Effector CD4-positive, alpha-beta T cell (primary cell): ENCODE data around the gene PTGIR.
A peak's percentile ranks its signal among the peaks of the same experiment; 100 is the strongest.
"Not testable (repeated sequence)": the region's sequence is repeated elsewhere in the genome, so short reads cannot be mapped to it uniquely, and the experiment has no call there.

Source experiments
- DNase-seq: peaks from one replicate; pipeline ENCODE4 v3.0.0-alpha.2; 2020

The PTGIR gene

DNA sequence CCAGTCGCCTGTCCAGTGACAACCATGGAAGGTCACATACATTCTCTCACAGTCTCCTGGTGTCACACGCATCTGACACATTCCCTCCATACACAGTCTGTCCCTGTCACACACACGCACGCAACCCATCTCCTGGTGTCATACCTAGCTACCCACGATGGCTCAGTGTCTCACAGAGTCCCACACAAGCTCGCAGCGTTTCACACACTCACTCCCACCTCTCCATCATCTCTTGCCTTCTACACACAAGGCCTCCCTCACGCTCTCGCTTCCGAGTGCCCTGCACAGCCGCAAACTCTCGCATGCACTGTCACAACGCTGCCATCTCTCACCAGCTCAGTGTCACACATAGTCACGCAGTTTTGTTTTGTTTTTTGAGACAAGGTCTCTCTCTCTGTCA, 12.3 kb upstream of the PTGIR start:
- DNase-seq: no peak

DNA sequence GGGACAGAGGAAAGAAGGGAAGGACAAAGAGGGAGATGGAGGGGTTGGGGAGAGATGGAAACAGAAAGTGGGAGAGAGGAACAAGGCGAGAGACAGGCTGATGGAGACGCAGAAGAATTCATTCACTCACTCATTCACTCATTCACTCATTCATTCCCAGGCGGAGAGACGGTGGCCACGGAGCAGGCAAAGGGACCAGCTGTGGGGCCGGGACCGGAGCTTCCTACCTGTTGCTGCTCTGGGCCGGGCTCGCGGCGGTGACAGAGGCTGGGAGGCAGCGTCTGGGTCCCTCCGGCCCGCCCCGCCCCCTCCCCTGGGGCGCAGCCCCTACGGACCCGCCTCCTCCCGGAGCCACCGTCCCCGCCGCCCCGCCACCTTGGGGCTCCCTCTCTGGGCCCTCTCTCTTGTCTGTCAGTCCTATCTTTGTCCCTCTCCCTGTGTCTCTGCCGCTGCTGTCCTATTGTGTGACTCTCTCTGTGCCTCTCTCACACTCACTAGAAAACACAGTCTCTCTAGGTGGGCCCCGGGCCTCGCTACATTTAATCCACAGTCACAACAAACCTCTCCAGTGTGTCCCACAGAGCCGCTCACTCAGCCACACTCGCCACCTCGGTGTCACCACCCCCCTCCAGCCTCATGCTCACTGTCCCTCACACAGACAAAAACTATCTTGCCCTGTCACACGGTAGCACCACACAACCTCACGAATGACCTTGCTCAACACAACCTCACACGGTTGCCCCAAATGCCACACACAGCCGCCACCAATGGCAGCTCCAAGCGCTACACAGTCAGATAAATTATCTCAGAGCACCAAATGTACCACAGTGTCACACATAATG, 11.3 kb upstream of the PTGIR start, which contains the start of gene GNG8:
Gene GNG8, minus strand, starts transcription at position 283 of the 842 bp plus-strand sequence. CDS start 1,520 bp downstream, outside the sequence.
- no peak for DNase-seq

GRCh38 chr19:46634656-46635218, 9.8 kb upstream of the PTGIR start:
- DNase-seq: no peak

- DNase-seq: peak; percentile 92
Observed at GRCh38 chr19:46634045-46634655, 9.3 kb upstream of the PTGIR start.

DNA sequence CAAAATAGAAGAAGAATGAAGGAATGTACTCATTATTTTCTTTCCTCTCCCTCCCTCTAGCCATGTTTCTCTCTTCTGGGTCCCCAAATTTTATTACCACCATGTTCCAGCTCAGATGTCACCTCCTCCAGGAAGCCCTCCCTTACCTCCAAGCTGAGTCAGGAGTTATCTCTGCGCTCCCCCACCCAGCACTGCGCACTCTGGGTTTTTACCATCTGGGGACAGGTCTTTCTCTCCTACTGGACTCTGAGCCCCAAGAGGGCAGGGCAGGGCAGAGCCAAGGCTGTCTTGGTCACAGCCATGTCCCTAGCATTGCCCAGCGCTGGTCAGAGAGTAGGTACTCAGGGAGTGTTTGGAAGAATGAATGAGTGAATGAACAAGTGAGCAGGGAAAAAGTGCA, 8.2 kb upstream of the PTGIR start:
- DNase-seq: no peak

DNA sequence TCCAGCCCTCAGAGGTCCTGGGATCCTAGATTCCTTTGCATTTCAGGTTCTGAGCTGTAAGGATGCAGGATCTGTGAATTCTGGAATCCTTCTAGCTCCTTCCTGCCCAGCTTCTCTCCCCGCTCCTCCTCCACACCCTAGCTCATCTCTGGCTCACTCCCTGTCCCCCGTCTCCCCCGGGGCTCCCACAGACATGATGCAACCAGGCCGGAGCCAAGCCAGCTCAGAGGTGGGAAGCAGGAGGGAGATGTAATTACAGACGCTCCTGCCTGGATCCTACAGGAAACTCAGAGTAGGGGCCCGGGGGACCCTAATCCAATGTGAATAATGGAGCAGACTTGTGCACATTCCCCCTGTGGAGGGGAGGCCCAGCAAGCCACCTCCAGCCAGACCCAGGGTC, 6.6 kb upstream of the PTGIR start:
- DNase-seq: no peak

DNA sequence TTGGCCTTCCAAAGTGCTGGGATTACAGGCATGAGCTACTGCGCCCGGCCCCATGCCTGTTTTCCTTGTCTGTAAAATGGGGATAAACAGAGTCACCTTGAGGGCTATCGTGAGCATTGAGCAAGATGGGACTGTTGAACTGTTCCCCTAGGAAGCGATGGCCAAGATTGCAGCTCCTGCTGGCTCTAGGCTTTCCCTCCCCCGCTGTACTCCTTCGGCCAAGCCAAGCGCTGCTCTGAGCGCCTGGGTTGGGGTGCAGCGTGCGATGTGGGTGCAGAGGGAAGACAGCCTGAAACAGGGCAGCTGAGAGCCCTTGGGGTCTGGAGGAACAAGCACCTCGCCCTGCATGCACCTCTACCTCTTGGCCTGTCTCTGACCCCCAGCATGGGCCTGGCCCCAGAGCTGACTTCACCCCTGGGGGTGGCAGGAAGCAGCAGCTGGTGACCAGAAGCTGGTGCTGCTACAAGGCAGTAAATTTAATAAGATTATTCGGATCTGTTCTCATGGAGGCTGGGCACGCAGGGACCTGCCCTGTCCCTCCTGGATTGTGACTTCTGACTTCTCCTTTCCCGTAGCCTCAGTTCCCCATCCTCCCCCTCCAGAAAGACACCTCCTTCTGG, 5.8 kb upstream of the PTGIR start:
- no peak for DNase-seq

DNA sequence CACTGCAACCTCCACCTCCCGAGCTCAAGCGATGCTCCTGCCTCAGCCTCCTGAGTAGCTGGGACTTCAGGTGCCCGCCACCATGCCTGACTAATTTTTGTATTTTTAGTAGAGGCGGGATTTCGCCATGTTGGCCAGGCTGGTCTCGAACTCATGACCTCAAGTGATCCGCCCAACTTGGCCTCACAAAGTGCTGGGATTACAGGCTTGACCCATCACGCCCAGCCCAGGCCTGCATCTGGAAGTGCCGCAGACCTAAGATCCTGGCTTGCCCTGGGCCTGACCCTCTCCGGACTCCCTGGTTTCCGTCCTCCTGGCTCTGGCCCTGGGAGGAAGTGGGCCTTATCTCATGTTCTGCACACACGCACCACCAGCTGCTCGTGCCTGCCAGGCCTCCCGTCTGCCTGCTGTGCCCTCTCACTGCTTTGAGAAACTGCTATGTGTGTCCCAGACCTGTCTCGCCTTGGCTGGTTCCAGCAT, 4.7 kb upstream of the PTGIR start:
- DNase-seq: no peak

DNA sequence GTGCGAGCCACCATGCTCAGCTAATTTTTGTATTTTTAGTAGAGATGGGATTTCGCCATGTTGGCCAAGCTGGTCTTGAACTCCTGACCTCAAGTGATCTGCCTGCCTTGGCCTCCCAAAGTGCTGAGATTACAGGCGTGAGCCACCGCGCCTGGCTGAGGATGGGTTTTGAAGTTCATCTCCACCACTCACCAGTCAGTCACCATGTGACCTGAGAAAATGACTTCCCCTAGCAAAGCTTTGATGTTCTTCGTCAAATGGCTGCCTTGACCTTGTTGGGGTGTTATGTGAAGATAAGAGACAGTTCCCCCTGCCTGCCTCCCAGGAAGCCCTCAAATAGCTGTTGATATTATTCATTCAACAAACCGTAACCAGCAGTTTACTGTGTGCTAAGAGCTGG, 4.1 kb upstream of the PTGIR start:
- not testable (repeated sequence) for DNase-seq

DNA sequence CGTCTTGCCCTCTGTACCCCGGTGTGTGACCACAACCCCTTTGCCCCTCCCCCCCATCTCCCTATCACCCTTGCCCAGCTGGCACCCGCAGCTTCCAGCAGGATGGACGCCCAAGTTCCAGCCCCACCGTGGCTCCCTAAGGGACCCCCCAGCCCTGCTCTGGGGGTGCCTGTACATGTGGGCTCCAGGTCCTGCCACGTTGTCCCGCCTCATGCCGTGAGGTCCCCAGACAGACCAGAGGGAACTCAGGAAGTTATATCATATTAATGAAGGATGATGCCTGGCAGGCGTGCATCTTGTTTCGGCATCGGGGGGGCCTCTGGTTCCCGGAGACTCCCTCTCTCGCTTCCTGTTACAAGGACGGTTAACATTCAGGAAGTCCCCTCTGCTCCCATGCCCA, 1.6 kb upstream of the PTGIR start:
- no peak for DNase-seq

DNA sequence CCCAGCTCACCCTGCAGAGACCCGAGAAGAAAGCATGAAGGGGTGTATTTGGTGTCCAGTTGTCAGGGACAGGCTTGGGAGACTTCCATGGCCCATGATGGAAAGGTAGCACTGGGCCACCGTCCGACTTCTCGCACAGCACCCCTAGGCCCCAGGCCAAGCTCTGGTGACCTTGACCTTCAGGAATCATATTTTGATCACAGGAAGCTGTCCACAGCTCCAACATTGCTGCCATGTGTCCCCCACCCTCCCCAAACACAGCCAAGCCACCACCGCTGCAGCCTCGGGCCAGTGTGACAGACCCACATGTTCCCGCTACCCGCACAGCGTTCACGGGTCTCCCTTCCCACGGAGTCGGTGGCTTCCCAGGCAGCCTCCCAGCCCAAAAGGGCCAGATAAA, 842 bp upstream of the PTGIR start:
- no peak for DNase-seq

DNA sequence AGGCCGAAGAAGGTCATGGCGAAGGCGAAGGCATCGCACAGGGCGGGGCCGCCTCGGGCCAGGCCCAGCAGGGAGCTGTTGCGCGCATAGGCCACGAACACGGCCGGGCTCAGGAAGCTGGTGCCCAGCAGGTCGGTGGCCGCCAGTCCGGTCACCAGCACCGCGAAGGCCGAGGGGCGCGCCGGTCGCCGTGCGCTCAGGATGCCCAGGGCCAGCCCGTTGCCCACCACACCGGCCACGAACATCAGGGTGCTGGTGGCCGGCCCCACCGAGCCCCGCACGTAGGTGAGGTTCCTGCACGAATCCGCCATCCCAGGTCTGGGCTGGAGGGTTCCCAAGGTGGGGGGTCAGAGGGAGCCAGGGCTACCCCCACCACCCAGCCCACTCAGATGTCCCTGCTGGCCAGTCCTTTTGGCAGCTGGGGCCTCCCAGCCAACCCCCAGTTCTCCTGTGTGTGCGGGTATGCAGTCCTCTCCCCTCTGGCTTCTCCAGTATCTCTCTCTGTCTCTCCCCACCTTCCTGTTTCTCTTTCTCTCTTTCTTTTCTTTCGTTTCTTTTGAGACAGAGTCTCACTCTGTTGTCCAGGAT, 880 bp downstream of the PTGIR start:
- DNase-seq: no peak

GRCh38 chr19:46622118-46622446, 2.8 kb downstream of the PTGIR start:
- DNase-seq: no peak

DNA sequence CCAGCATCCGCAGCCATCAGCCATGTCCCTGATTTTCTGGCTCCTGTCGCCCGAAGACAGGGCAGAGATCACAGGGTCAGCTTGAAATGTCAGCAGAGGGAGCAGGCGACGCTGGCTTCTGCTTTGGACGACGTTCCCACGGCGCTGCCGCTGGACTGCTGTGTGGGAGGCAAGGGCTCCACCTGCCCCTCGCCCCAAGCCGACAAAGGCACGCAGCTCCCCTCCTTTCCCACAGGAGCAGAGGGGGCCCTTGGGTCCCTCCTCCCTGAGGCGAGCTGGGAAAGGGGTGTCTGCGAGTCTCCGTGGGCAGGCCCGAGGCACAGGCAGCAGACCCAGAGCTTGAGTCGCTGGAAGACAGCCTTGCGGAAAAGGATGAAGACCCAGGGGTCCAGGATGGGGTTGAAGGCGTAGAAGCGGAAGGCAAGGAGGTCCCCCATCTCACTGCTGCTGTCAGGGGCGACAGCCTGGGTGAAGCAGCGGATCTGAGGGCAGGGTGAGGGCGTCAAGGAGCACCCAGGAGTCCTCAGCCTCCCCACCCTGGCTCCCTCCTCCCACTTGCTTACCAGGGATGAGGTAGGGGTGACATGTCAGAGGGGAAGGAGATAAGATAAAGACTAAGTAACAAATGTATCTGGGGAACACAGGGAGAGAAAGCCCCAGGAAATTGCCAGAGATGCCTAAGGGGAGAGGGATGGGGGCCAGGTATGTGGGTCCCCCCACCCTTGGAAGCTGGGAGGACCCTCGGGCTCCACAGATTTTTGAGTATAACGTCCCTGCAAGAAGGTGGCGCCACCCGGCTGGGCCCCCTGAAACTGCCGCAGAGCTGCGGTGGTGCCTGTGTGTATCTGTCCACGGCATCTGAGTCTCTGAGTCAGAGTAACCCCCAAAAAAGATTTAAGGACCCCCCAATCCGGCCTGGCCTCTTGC, 3.4 kb downstream of the PTGIR start:
- no peak for DNase-seq

DNA sequence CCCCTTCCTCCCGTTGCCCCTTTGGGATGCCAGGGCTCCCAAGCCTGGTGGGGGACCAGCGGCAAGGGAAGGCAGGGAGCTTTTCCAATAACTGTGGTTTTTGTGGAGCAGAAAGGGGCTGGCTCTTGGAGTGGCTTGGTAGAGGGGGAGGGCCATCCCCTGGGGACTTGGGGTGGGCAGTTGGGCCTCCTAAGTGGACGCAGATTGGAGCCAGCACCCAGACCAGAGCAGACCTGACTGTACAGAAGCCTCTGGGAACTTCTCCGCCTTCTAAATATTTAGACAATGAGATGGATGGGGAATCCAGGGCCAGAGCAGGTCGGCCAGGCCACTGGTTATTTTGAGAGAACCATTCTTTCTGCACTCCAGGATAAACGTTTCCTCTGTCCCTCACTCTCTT, 4.2 kb downstream of the PTGIR start:
- DNase-seq: no peak

- DNase-seq: no peak
Observed at GRCh38 chr19:46620267-46620666, 4.6 kb downstream of the PTGIR start.

GRCh38 chr19:46618670-46619231, 6.1 kb downstream of the PTGIR start:
- no peak for DNase-seq

- no peak for DNase-seq
Observed at GRCh38 chr19:46617601-46618000, 7.3 kb downstream of the PTGIR start.

- DNase-seq: no peak
Observed at GRCh38 chr19:46616631-46617322, 8.1 kb downstream of the PTGIR start.

- no peak for DNase-seq
Observed at GRCh38 chr19:46615966-46616365, 8.9 kb downstream of the PTGIR start.

DNA sequence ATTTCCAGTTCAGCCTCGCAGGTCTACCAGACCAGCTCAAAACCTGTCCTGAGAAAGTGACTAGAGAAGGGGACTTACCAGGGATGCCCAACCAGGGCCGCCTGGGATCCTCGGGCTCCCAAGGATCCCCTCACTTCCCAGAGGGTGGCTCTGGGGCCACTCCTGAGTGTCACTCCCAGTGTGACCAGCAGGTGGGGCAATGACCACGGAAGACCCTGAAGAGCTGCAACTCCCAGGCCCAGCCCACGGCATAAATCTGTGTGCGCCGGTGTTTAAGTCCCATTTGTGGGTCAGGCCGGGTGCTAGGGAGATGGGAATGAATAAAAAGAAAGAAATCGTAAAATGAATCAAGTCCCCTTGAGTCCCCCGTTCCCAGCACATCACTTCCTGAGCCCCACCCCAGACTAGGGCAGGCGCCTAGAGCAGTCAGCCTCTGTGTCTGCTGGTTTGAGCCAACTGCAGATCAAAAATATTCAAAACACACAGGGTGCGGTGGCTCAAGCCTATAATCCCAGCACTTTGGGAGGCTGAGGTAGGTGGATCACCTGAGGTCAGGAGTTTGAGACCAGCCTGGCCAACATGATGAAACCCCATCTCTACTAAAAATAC, 10.7 kb downstream of the PTGIR start:
- peak; percentile 78 for DNase-seq
